Measurements from ENCODE around the gene ZNF597.

ZNF597 gene

GRCh38 chr16:3472878-3473595 is 29.7 kb upstream of the ZNF597 start:
- no peak for FAIRE-seq
- no peak for DNase-seq (ENCODE audit: insufficient read length)
- TF ChIP-seq POLR2AphosphoS5 (IDR thresholded peaks at IDR 0.05; ENCODE audit: low read depth, low read length) (no peak), TAF1 (IDR thresholded peaks at IDR 0.05; ENCODE audit: borderline replicate concordance, low read depth, low read length) (no peak), POLR2A (IDR thresholded peaks at IDR 0.05; ENCODE audit: low read depth, low read length) (no peak)

GRCh38 chr16:3471518-3472176 is 28.3 kb upstream of the ZNF597 start:
- FAIRE-seq (no peak), DNase-seq (ENCODE audit: insufficient read length) (no peak)
- no peak for TF ChIP-seq TAF1 (IDR thresholded peaks at IDR 0.05; ENCODE audit: borderline replicate concordance, low read depth, low read length)
- no peak for TF ChIP-seq POLR2AphosphoS5 (IDR thresholded peaks at IDR 0.05; ENCODE audit: low read depth, low read length)
- no peak for TF ChIP-seq POLR2A (IDR thresholded peaks at IDR 0.05; ENCODE audit: low read depth, low read length)

GRCh38 chr16:3470723-3471122 is 27.4 kb upstream of the ZNF597 start:
- DNase-seq (ENCODE audit: insufficient read length) (no peak), FAIRE-seq (no peak)
- TF ChIP-seq POLR2AphosphoS5 (IDR thresholded peaks at IDR 0.05; ENCODE audit: low read depth, low read length) (no peak), POLR2A (IDR thresholded peaks at IDR 0.05; ENCODE audit: low read depth, low read length) (no peak), TAF1 (IDR thresholded peaks at IDR 0.05; ENCODE audit: borderline replicate concordance, low read depth, low read length) (no peak)

- TF ChIP-seq POLR2A (IDR thresholded peaks at IDR 0.05; ENCODE audit: low read depth, low read length) = no peak
- TF ChIP-seq POLR2AphosphoS5 (IDR thresholded peaks at IDR 0.05; ENCODE audit: low read depth, low read length) = no peak
- no peak for TF ChIP-seq TAF1 (IDR thresholded peaks at IDR 0.05; ENCODE audit: borderline replicate concordance, low read depth, low read length)
- DNase-seq (ENCODE audit: insufficient read length) (no peak), FAIRE-seq (no peak)
Measured at GRCh38 chr16:3469736-3470135, 26.4 kb upstream of the ZNF597 start.

- TF ChIP-seq POLR2AphosphoS5 (IDR thresholded peaks at IDR 0.05; ENCODE audit: low read depth, low read length) (no peak), POLR2A (IDR thresholded peaks at IDR 0.05; ENCODE audit: low read depth, low read length) (no peak), TAF1 (IDR thresholded peaks at IDR 0.05; ENCODE audit: borderline replicate concordance, low read depth, low read length) (no peak)
- no peak for FAIRE-seq
- DNase-seq (ENCODE audit: insufficient read length) = no peak
Measured at GRCh38 chr16:3468501-3468900, 25.2 kb upstream of the ZNF597 start.

- TF ChIP-seq POLR2AphosphoS5 (IDR thresholded peaks at IDR 0.05; ENCODE audit: low read depth, low read length) (no peak), POLR2A (IDR thresholded peaks at IDR 0.05; ENCODE audit: low read depth, low read length) (no peak), TAF1 (IDR thresholded peaks at IDR 0.05; ENCODE audit: borderline replicate concordance, low read depth, low read length) (no peak)
- DNase-seq (ENCODE audit: insufficient read length) (no peak), FAIRE-seq (no peak)
Measured at GRCh38 chr16:3467921-3468320, 24.6 kb upstream of the ZNF597 start.

- DNase-seq (ENCODE audit: insufficient read length) (no peak), FAIRE-seq (no peak)
- TF ChIP-seq POLR2A (IDR thresholded peaks at IDR 0.05; ENCODE audit: low read depth, low read length) (no peak), POLR2AphosphoS5 (IDR thresholded peaks at IDR 0.05; ENCODE audit: low read depth, low read length) (no peak), TAF1 (IDR thresholded peaks at IDR 0.05; ENCODE audit: borderline replicate concordance, low read depth, low read length) (no peak)
Measured at GRCh38 chr16:3467182-3467581, 23.9 kb upstream of the ZNF597 start.

GRCh38 chr16:3465911-3466584 is 22.7 kb upstream of the ZNF597 start:
- no peak for TF ChIP-seq TAF1 (IDR thresholded peaks at IDR 0.05; ENCODE audit: borderline replicate concordance, low read depth, low read length)
- TF ChIP-seq POLR2AphosphoS5 (IDR thresholded peaks at IDR 0.05; ENCODE audit: low read depth, low read length) = no peak
- no peak for TF ChIP-seq POLR2A (IDR thresholded peaks at IDR 0.05; ENCODE audit: low read depth, low read length)
- FAIRE-seq (no peak), DNase-seq (ENCODE audit: insufficient read length) (no peak)

GRCh38 chr16:3465301-3465700 is 22.0 kb upstream of the ZNF597 start:
- no peak for DNase-seq (ENCODE audit: insufficient read length)
- no peak for FAIRE-seq
- no peak for TF ChIP-seq POLR2AphosphoS5 (IDR thresholded peaks at IDR 0.05; ENCODE audit: low read depth, low read length)
- TF ChIP-seq TAF1 (IDR thresholded peaks at IDR 0.05; ENCODE audit: borderline replicate concordance, low read depth, low read length) = no peak
- TF ChIP-seq POLR2A (IDR thresholded peaks at IDR 0.05; ENCODE audit: low read depth, low read length) = no peak

GRCh38 chr16:3461151-3461550 is 17.8 kb upstream of the ZNF597 start:
- FAIRE-seq (no peak), DNase-seq (ENCODE audit: insufficient read length) (no peak)
- TF ChIP-seq POLR2A (IDR thresholded peaks at IDR 0.05; ENCODE audit: low read depth, low read length) (no peak), TAF1 (IDR thresholded peaks at IDR 0.05; ENCODE audit: borderline replicate concordance, low read depth, low read length) (no peak), POLR2AphosphoS5 (IDR thresholded peaks at IDR 0.05; ENCODE audit: low read depth, low read length) (no peak)

- TF ChIP-seq POLR2A (IDR thresholded peaks at IDR 0.05; ENCODE audit: low read depth, low read length) = no peak
- no peak for TF ChIP-seq POLR2AphosphoS5 (IDR thresholded peaks at IDR 0.05; ENCODE audit: low read depth, low read length)
- TF ChIP-seq TAF1 (IDR thresholded peaks at IDR 0.05; ENCODE audit: borderline replicate concordance, low read depth, low read length) = no peak
- DNase-seq (ENCODE audit: insufficient read length) = no peak
- no peak for FAIRE-seq
Measured at GRCh38 chr16:3460585-3460984, 17.3 kb upstream of the ZNF597 start.
